WI38 (cell line): ENCODE data around the gene TSC22D2.

Source experiments
- H3K4me3 ChIP-seq: 2 replicates; pipeline ENCODE4 v1.5.1; 2011; ENCODE audit warnings: low read depth, mild to moderate bottlenecking, control low read depth, low read length
- TF ChIP-seq, protein P1 (sequence below): IDR thresholded peaks from 2 replicates; pipeline ENCODE4 v1.5.1; 2012; ENCODE audit warnings: low read depth, mild to moderate bottlenecking, control low read depth, low read length

Gene TSC22D2

DNA sequence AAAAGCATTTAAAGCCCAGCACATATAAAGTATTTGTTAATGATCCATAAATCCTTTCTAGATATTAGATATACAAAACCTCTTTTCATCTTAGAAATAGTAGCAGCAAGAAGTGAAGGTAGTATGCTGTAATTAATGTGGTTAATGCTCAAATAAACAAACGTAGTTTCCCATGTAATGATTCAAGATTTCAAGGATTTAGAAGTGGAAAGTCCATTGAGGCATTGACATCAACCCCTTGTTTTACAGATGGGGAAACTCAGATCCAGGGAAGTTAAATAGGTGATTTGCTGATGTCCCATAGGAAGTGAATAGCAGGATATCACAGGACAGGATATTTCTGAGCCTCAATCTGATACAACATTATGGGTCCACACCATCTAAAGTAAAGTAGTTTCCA is 47.2 kb downstream of the TSC22D2 start:
- H3K4me3 ChIP-seq = no peak overlapping the region
- TF ChIP-seq, protein P1, sequence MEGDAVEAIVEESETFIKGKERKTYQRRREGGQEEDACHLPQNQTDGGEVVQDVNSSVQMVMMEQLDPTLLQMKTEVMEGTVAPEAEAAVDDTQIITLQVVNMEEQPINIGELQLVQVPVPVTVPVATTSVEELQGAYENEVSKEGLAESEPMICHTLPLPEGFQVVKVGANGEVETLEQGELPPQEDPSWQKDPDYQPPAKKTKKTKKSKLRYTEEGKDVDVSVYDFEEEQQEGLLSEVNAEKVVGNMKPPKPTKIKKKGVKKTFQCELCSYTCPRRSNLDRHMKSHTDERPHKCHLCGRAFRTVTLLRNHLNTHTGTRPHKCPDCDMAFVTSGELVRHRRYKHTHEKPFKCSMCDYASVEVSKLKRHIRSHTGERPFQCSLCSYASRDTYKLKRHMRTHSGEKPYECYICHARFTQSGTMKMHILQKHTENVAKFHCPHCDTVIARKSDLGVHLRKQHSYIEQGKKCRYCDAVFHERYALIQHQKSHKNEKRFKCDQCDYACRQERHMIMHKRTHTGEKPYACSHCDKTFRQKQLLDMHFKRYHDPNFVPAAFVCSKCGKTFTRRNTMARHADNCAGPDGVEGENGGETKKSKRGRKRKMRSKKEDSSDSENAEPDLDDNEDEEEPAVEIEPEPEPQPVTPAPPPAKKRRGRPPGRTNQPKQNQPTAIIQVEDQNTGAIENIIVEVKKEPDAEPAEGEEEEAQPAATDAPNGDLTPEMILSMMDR = no peak

DNA sequence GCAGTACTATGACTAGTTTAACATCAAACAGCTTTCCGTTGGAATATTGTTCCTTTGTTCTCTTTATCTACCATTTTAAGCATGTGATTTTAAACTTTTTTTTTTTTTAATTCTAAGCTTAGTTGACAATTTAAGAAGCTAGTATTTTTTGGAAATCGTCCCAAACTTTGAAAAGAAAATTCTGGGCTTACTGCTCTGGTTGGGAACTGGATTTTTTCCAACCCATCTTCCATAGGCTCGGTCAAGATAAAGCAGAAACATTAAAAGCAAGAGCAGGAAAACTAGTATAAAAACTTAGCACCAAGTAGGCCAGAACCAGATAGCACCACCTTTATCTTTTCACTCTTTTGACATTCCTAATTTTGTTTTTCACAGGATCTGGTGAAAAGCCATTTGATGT is 49.9 kb downstream of the TSC22D2 start:
- TF ChIP-seq, protein P1 = no peak
- H3K4me3 ChIP-seq = no peak overlapping the region

DNA sequence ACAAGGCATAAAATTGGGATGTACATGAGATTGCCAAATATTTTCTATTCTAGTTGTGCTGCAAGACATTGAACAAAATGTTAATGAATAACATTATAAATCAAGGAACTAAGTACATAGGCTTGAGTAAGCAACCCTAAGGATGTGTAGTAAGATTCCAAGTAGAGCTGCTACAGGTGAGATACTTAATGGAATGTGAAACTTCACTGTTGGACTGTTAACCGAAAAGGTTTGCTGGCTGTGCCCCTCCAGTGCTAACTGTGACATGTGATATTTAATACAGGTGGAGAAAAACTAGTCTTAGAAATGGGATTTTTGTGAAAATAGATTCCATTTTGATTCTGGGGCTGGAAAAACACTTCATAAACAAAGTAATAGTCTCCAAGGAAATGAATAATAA is 52.4 kb downstream of the TSC22D2 start:
- TF ChIP-seq, protein P1 = no peak
- H3K4me3 ChIP-seq = no peak overlapping the region

DNA sequence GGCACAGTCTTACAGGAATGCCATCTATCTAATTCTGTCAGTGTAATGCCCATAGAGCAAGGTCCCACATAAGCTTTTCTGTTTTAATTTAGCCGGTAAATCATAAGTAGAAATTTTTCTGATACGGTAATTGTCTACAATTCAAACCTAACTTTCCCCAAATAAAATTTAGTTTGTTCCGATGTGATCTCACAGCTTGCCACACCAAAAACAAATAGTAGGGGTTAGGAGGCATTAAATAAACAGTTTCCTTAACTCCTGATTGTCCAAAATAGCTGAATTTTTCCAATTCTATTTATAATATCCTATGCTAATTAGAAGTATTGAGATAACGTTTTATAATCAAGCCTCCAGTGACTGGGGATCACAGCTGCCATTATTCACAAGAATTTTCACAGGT is 53.3 kb downstream of the TSC22D2 start:
- TF ChIP-seq, protein P1 = no peak
- H3K4me3 ChIP-seq = no peak overlapping the region

DNA sequence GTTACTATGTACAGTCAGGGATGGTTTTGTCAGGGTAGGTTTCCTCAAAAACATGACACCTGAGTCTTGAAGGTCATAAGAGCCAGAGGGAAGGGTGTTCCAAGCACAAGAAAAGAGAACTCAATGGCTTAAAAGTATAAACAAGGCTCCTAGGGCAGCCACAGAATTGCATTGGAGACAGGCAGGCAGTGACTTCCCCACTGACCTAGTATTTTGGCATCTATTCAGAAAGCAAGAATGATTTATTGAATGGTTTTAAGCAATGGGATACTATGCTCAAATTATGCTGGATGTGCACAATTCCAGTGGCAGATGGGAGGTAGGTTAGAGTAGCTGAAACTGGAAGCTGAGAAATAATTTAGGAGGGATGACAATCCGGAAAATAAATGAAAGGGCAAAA is 54.0 kb downstream of the TSC22D2 start:
- TF ChIP-seq, protein P1 = no peak
- no peak overlapping the region for H3K4me3 ChIP-seq

DNA sequence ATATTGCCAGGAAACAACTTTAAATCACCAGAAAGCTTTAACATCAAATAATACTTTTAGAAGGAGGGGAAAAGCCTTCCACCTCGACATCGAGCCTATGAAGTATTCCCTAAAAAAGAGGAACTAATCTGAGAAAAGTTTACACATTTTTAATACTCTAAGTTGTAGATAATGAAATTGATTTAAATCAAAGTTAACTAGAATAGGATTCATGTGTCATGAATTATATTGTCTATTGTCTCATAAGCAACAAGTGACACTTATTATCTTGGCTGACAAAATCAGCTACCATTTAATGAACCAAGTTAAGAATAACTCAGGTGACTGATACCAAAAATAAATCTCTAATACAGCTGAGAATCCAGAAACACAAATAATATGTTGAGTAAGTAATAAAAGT is 56.6 kb downstream of the TSC22D2 start:
- TF ChIP-seq, protein P1 = no peak
- no peak overlapping the region for H3K4me3 ChIP-seq

DNA sequence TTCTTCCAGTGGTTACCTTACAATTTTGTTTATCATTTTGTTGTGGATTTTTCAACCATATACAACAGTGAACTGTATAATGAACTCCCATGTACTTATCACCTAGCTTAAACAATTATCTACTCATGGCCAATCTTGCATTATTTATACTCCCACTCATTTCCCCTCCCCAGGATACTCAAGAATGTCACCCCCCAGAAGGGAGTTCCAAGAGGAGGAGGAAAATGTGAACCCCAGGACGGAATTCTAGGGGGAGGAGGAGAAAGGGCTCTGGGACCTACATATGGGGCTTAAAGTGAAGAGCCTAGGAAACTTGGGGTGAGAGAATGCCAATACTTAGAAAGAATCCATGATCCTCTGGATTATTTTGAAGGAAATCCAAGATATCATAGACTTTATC is 59.3 kb downstream of the TSC22D2 start:
- TF ChIP-seq, protein P1 = no peak
- H3K4me3 ChIP-seq = no peak overlapping the region
